HG02623 (cell line): Measurements from ENCODE around the gene PBLD.

Experiments
- ATAC-seq: cut with Tn5 transposase; IDR thresholded peaks from one replicate; pipeline ENCODE4 v1.9.1; 2021; ENCODE audit warnings: moderate library complexity; ENCODE audit not compliant: unreplicated experiment

Gene PBLD

DNA sequence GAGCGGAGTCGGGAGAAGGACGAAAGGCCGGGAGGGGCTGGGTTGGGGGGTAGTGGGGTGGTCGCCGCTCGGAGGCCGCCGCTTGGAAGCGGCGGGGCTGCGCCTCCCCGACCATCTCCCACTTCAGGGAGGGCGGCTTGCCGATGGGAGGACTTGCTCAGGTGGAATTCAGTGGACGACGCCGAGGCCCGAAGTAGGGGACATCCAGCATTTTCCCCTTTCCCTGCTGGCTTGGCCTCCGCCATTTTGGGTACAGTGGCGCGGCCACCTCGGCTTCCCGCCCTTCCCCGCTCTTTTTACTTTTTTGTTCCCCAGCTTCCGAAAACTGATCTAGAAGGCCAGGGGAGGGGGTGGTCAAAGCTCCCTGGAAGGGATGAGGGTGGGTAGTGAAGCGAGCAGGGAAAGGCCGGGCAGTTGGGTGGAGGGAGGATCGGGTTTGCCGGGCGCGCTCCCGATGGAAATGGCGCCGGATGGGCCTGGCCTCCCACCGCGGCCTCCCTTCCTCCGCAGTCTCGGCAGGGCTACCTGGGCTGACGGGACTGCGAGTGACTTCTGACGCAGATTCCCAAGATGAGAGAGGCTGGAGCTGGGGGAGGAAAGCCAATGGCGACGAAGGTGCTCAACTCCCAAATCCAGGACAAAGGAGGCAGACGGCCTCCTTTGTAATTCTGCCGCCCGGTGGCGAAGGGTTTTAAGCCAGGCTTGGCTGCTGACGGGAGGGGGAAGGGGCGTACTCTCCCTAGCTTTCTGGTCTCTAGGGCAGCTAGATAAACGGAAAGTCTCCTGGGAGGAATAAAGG is at the start of gene PBLD:
TSS of gene PBLD (minus strand) at position 670 of the 799 bp plus-strand sequence. CDS start 26,084 bp downstream, outside the sequence.
- ATAC-seq, result peak; percentile 10

DNA sequence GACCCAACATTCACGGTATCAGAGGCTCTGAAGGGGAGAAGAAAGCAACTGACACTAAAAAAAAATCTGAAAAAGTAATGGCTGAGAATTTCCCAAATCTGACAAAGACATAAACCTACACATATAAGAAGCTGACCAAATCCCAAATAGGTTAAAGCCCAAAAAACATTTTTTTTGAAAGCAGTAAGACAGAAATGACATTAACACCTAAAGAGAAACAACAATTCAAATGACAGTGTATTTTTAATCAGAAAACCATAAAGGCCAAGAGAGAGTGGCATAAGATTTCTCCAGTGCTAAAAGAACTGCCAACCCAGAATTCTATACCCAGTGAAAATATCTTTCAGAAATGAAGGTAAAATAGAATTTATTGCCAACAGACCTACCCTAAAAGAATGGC is 38.9 kb upstream of the PBLD start:
- no peak for ATAC-seq

DNA sequence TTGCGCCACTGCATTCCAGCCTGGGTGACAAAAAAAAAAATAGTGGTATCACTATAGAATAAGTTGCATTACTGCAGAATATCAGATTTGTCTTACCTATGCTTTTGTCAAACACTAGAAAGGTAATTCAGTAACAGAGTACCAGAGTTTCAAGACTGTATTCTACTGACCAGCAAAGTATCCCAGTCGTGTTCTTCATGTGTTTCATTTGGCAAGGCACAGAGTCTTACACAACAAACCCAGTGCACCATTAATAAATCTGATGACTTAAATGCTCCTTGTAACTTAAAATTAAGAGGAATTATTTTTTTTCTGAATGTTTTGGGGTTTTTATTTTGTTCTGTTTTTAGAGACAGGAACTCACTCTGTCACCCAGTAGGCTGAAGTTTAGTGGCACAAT is 34.4 kb upstream of the PBLD start:
- ATAC-seq, result no peak

DNA sequence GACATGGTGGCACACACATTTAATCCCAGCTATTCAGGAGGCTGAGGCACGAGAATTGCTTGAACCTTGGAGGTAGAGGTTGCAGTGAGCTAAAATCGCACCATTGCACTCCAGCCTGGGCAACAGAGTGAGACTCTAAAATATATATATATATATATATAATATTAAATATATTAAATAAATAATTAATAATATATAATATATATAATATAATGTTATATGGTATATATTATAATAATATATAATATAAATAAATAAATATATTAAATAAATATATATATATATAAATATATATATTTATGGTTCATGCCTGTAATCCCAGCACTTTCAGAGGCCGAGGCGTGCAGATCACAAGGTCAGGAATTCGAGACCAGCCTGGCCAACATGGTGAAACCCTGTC is 33.9 kb upstream of the PBLD start:
- ATAC-seq, result no peak

DNA sequence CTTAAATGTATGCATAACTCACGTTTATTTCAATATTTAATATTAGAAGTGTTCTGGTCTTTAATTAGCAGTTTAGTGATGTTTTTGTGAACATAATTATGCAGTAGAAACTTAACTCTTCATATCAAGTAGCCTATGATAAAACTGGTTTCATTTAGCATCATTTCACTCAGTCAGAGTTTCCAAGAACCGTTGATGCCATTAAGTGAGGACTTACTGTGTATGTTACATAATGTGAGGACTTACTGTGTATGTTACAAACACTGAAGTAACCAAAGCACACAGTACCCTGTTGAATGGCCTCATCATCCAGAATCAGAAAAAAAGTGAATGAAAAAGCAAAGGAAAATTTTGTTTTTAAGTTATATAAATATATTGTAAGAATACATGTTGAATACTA is 32.9 kb upstream of the PBLD start:
- ATAC-seq, result no peak

DNA sequence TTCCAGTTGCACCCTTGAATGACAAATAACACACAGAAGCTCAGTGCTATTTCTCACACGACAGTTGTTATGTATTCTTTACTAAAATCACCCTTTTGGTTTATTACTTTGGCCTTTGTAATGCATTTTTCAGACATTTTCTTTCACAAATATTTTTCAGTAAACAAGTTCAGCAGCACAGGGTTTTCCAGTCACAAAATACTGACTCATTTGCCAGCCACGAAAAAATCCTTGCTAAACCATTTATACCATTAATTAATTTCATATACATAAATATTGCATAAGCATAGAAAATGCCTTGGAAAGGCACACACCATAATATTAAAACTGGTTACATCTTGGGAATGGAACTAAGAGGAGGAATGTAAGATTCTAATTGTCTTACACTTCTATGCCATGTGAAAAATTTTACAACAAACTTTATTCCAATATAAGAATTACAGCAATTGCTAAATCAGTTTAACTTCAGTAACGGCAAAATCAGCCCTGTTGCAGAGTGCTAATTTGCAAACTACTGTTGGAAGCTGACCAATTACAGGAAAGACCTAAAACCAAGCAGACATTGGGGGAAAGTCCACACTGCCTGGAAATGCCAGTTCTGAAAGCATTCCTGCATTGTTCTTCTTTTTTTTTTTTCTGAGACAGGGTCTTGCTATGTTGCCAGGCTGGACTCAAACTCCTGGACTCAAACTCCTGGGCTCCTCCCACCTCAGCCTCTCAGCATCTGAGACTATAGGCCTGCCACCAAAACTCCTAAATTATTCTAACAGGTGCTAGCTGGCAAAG is 31.6 kb upstream of the PBLD start:
- ATAC-seq, result no peak

DNA sequence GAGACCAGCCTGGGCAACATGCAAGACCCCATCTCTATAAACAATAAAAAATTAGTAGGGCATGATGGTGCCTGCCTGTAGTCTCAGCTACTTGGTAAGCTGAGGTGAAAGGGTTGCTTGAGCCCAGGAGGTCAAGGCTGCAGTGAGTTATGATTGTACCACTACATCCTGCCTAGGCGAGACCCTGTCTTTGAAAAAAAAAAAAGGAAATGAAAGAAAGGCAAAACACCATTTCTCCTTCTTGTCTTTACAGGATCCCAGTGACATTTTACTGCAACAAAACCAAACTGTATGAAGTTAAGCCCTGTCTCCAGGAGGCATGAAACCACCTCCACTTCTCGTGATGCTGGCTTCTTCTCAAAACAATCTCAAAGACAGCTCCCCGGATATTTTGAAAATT is 29.9 kb upstream of the PBLD start:
- ATAC-seq, result no peak

DNA sequence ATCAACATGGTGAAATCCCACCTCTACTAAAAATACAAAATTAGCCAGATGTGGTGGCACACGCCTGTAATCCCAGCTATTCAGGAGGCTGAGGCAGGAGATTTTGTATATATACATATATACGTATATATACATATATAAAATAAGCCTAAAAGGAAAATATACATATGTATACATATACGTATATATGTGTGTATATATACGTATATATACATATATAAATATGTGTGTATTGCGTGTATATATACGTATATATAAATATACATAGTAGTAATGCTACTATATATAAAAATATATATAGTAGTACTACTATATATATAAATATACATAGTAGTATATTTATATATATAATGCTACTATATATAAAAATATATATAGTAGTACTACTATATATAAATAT is 26.5 kb upstream of the PBLD start:
- no peak for ATAC-seq

DNA sequence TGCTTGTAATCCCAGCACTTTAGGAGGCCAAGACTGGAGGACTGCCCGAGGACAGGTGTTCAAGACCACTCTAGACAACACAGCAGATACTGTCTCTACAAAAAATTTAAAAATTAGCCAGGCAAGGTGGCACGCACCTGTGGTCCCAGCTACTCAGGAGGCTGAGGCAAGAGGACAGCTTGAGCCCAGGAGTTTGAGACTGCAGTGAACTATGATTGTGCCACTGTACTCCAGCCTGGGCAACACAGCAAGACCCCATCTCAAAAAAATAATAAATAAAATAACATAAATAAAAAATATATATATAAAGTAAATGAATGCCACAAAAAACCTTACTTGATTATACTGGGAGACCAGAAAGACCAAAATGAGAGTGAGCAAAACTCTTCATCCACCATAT is 20.8 kb upstream of the PBLD start:
- ATAC-seq, result no peak

DNA sequence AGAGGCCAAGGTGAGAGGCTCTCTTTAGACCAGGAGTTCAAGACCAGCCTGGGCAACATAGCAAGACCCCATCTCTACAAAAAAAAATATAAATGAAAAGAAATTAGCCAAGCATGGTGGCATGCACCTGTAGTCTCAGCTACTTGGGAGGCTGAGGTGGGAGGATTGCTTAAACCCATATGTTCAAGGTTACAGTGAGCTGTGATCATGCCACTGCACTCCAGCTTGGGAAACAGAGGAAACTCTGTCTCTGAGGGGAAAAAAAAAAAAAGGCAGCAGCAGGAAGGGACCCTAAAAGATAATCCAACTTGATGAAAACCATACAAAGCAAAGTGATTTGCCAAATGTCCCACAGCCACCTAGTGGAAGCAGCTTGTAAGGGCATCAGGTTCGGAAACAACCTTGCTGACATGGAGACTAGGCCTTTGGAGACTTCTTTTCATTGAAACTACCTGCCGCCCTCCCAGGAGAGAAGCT is 15.6 kb upstream of the PBLD start:
- ATAC-seq, result no peak

DNA sequence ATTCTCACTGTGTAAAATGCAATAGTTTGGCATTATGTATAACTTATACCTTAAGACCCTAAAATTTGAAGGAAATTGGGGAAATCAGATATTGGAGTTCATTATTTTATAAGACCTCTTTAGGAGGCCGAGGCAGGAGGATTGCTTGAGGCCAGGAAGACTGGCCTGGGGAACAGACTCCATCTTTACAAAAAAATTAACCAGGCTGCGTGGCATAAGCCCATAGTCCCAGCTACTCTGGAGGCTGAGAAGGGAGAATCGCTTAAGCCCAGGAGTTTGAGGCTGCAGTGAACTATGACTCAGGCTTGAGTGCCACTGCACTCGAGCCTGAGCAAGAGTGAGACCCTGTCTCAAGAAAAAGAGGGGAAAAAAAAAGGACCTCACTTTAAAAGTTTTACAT is 14.0 kb upstream of the PBLD start:
- ATAC-seq, result no peak

DNA sequence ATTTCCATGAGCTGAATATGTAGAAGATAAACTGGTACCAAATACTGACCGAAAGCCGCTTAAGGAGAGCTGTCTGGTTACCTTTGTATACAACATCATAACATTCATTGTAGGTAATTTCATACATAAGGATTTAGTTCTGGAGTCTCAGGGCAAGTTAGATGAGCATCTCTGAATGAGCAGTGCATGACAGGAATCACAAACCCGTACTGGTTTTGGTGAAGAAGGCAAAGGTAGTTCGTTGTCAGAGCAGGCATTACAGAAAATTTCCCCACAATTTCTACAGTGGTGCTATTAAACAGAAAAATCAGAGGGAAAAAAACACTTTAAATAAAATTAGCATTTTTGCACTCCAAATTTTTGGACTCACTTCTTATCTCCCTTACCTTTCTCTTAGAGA is 12.9 kb upstream of the PBLD start:
- no peak for ATAC-seq

DNA sequence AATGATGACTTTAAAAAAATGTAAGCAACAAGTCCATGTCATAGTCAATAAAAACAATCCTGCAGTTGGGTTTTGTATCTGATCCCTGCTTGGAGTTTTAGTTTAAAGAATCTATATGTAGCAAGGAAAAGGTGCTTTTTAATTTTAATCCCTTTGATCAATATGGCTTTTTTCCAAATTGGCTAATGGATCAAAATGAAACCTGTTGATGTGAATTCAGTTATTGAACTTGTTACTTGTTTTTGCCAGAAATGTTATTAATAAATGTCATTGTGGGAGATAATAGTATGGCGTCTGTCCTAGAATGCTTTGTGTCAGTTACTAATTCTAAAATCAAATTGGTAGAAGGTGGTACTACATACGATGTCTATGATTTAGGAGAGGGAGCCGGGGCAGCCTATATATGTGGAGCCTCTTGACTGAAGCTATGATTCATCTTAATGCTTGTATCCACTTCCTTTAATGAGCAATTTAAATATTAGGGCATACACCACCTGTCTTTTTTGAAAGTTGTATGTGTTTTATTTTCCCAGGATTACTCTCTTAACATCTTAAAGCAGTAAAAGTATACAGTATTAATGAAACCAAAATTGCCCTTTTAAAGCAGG is 10.3 kb upstream of the PBLD start:
- no peak for ATAC-seq

DNA sequence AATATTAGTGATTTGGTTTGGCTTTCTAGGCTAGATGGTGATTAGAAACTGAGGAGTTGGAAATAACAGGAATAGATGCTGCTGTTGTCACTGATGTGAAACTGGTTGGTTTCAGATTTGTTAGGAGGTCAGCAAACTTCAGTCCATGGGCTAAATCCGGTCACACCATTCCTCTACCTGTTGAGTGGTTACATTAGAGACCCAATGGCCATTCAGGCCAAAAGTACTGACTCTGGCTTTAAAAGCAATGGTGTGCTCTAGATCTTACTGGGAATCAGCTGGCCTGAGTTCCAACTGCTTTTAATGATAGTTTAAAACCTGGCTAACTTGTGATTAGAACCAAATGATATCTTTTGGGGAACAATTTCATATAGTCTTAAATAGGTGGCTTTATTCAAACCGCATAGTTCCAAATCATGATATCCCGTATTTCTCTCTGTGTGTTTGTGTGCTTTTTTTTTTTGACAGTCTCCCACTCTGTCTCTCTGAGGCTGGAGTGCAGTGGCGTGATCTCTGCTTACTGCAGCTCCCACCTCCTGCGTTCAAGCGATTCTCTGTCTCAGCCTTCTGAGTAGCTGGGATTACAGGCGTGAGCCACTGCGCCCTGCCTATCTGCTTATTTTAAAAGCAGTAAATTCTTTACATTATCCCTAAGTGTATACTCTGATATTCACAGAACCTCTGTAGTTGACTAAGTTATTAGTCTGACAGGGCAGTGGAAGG is 7.8 kb upstream of the PBLD start:
- ATAC-seq, result no peak

DNA sequence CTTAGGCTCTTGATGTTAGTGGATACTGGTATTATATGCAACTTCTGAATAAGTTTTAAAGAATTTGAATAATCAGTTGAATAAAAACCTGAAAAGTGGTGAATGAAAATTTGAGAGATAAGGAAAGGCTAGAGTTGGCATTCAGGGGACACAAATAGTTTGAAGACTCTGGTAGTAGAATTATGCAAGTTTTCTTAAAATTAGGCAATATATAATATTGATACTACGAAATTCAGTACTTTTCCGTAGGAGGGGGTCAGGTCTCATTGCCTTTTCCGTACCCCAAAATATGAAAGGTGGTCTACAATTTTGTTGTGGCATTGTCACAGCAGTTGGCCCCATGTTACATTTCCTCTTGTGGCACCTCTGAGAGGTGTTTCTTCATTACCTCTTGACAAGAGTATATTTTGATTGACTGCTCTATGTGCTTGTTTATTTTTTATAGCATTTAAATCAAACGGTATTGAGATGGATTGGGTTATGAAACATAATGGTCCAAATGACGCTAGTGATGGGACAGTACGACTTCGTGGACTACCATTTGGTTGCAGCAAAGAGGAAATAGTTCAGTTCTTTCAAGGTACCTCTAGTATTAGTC is 4.1 kb upstream of the PBLD start:
- ATAC-seq, result no peak

DNA sequence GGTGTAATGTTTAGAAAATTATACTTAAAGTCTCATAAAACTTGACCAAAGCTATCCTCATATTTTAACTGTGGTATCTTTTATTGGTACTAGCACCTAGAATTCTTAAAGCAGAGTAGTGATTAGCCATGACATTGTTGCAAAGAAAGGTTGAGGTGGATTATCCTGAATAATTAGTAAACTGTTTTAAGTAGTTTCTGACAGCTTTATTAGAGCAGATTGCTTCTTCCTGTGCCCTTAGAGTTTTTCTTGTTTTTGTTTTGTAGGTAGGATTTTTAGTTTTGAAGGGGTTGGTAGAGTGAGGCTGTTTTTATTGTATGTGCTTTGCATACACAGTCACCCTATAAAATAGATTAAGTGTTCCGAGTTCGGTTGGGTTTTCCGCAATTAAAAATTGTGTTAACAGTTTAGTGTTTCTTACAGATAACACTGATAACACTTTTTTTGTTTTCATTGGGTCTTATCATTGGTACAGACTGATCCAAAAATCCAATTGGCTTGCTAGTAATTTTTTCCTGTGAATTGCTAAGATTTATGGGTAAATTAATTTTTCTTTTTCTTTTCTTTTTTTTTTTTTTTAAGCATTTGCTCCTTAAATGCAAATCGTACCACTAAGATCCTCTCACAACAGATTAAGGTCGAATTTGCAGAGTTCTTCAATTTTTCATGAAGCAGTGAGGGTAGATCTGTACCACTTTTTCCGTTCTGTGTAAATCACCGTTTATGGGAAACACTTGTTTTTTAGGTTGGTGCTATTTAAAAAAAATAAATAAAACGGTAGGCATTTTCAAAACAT is 2.1 kb upstream of the PBLD start:
- ATAC-seq, result no peak

DNA sequence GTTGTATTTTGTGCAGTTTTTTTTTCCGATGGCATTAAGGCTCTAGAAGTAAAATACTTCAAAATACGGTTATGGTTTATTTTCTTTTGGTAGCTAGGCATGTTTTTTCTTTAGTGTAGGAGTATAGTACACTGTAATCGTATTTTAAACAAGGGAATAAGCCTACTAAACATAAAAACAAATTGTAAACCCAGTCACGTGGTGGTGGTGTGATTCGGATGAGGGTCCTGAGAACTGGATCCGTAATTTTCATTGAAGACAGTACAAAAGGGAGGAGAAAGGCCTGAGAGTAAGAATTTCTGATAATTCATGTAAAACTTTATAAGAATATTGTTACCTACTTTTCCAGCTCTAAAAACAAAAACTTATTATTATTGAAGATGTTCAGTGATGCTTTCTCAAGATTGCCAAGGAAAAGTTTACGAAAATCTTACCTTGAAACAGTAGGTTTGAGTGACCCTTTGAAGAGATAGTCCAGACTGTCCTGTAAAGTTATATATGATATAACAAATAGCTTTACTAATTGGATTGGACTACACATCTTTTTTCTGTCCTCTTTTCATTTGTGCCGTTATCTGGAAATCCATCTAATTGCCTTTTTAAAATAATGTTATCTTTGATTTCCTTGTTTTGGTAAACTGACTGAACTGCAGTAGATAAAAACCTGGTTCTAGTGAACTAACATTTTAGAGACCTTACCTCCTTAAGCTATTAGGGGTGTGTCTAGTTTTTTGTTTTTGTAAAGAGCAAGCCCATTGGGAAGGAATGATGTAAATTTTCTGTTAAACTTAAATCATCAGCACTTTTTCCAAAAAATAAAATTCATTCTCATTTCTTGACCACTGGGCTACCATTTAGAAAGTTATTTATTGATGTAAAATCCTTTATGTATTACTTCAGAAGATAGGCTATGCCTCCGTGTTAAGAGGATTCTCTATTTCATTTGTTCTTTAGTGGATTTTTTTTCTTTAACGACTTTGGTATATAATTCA is 1.0 kb upstream of the PBLD start:
- no peak for ATAC-seq

DNA sequence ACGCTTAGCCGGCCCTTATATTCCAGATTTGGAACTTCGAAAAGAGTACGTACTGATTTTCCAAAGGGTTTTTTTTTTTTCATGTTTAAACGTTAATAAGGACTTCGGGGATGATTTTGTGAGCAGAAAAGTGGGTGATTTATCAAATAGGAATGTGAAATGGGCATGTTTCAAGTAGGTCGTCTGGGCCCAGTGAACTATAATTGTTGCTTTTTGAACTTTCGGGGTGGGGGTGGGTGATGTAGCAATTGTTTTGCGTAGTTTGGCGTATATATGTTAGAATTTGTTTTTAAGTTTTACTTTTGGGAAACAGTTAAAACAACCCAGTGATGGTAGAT is 299 bp upstream of the PBLD start:
- no peak for ATAC-seq
